ENCODE data around the gene SRP68.
"Not testable (repeated sequence)": the region's sequence is repeated elsewhere in the genome, so short reads cannot be mapped to it uniquely, and the experiment has no call there.

Gene SRP68

GRCh38 chr17:76079956-76080767 is 7.8 kb upstream of the SRP68 start:
- no peak overlapping the region for H3K4me3 ChIP-seq (ENCODE audit: low read length)
- TF ChIP-seq, protein P1, sequence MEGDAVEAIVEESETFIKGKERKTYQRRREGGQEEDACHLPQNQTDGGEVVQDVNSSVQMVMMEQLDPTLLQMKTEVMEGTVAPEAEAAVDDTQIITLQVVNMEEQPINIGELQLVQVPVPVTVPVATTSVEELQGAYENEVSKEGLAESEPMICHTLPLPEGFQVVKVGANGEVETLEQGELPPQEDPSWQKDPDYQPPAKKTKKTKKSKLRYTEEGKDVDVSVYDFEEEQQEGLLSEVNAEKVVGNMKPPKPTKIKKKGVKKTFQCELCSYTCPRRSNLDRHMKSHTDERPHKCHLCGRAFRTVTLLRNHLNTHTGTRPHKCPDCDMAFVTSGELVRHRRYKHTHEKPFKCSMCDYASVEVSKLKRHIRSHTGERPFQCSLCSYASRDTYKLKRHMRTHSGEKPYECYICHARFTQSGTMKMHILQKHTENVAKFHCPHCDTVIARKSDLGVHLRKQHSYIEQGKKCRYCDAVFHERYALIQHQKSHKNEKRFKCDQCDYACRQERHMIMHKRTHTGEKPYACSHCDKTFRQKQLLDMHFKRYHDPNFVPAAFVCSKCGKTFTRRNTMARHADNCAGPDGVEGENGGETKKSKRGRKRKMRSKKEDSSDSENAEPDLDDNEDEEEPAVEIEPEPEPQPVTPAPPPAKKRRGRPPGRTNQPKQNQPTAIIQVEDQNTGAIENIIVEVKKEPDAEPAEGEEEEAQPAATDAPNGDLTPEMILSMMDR (IDR thresholded peaks at IDR 0.05; ENCODE audit: insufficient read depth, low read depth, low read length, missing control alignments) = no peak
- no peak for DNase-seq (ENCODE audit: low read depth)

DNA sequence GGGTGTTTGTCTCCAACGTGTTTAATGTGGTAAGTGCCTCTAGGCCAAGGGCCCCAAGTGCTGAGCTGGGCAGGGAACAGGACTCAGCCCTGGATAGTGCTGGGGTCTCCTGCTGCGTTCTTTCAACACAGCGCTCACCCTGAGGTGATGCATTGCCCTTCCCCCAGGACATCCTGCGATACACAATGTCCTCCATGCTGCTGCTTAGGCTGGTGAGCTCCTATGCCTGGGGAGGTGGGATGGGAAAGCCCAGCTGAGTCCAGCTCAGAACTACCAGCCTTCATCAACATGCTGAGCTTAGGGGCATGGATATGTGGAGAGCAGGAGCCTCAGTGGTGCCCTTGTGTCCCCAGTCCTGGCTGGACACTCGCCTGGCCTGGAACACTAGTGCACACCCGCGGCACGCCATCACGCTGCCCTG is 7.2 kb upstream of the SRP68 start:
- no peak for DNase-seq (ENCODE audit: low read depth)
- no peak overlapping the region for H3K4me3 ChIP-seq (ENCODE audit: low read length)
- TF ChIP-seq, protein P1 (IDR thresholded peaks at IDR 0.05; ENCODE audit: insufficient read depth, low read depth, low read length, missing control alignments) = no peak

- no peak for DNase-seq (ENCODE audit: low read depth)
- TF ChIP-seq, protein P1 (IDR thresholded peaks at IDR 0.05; ENCODE audit: insufficient read depth, low read depth, low read length, missing control alignments) = no peak
- no peak within 1 kb of the TSS for H3K4me3 ChIP-seq (ENCODE audit: low read length)
Observed at GRCh38 chr17:76078860-76079534, 6.7 kb upstream of the SRP68 start, which contains the start of gene ZACN. Gene ZACN (plus strand): TSS chr17:76079182. CDS start chr17:76079265, 83 bp downstream.

- H3K4me3 ChIP-seq (ENCODE audit: low read length); DNase-seq (ENCODE audit: low read depth): not testable (repeated sequence)
Observed at GRCh38 chr17:76078370-76078769, 6.1 kb upstream of the SRP68 start.

- TF ChIP-seq, protein P1 (IDR thresholded peaks at IDR 0.05; ENCODE audit: insufficient read depth, low read depth, low read length, missing control alignments) = no peak
- no peak for DNase-seq (ENCODE audit: low read depth)
- H3K4me3 ChIP-seq (ENCODE audit: low read length) = no peak overlapping the region
Observed at GRCh38 chr17:76077584-76078110, 5.3 kb upstream of the SRP68 start.

GRCh38 chr17:76076765-76077583 is 4.7 kb upstream of the SRP68 start:
- peak; percentile 32 for DNase-seq (ENCODE audit: low read depth)
- TF ChIP-seq, protein P1 (IDR thresholded peaks at IDR 0.05; ENCODE audit: insufficient read depth, low read depth, low read length, missing control alignments) = no peak
- H3K4me3 ChIP-seq (ENCODE audit: low read length) = no peak overlapping the region

Measured in epithelial cell of esophagus (primary cell).